ENCODE data around the gene DNAJB5. TPM values are rescaled to one million over a fixed set of nuclear protein-coding genes. Genes with fewer than 3 reads are reported as not detected.
"Not testable (repeated sequence)": the region's sequence is repeated elsewhere in the genome, so short reads cannot be mapped to it uniquely, and the experiment has no call there.

DNAJB5 gene
- polyA plus RNA-seq, 1 of the 3 experiments (the other 2 are of a cell fraction): 3.3 TPM

DNA sequence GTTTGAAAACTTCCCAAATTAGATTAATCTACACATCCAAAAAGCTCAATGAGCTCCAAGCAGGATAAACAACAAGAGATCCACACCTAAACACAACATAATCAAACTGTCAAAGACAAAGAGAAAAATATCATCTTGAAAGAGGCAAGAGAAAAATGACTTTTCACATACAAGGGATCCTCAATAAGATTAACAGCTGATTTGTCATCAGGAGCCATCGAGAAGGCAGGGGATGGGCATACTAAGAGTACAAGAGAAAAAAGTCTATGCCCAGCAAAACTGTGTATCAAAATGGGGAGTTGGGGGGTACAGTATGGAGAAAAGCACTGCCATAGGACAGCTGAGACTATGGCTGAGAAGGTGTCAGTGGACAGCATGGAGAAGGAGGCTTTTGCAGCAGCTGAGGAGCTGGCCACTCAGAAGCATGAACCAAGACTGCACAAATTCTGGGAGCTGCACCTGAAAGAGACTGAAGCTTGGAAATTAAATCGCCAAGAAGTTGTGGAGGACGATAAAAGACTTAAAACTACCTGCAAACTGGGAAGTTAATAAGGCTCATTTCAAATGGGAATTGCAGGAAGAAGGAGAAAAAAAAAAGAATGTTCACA is 20.9 kb downstream of the DNAJB5 start:
- Histone ChIP-seq H3K9ac (no peak overlapping the region), H3K4me3 (ENCODE audit: low read depth in 2 of 2, low read length in 1 of 2) (no peak overlapping the region), H4K20me1 (ENCODE audit: insufficient read depth) (no peaks in the 10 kb centered on the region), H2AFZ (ENCODE audit: low read depth) (no peak overlapping the region), H3F3A (replicated peaks; ENCODE audit: insufficient read depth) (peaks cover 4% of the 10 kb centered on the region), H3K4me2 (no peak overlapping the region), H3K79me2 (ENCODE audit: insufficient read depth) (no peaks in the 10 kb centered on the region), H3K9me2 (no peaks in the 10 kb centered on the region), H3K9me3 (peaks cover 9% of the 10 kb centered on the region; the same call in 1 of the 2 replicates), H3K4me1 (ENCODE audit: control insufficient read depth in 1 of 2, insufficient read depth in 2 of 2, low read depth in 1 of 2, low read length in 1 of 2) (no peaks in the 10 kb centered on the region), H3K27me3 (ENCODE audit: insufficient read depth) (no peaks in the 10 kb centered on the region), H3K27ac (ENCODE audit: low read depth in 2 of 2, low read length in 1 of 2) (no peak overlapping the region), H3K36me3 (replicated peaks in 1 of 2; ENCODE audit: control insufficient read depth in 1 of 2, insufficient read depth in 2 of 2, low read length in 1 of 2) (peaks cover 0 to 41% of the 10 kb centered on the region in 2 experiments)
- WGBS (ENCODE audit: low lambda C conversion rate): 38% methylated on average over 3 of the region's 3 CpGs
- DNase-seq: no peak
- POLR2A ChIA-PET: no interaction called here
- CTCF ChIA-PET: interaction anchor here (0.9 to 2.0 kb wide), 2 partner anchors 16 to 111 kb away, joined by 3 to 7 read pairs; no protein-coding TSS in a partner anchor
- TF ChIP-seq TAF1 (IDR thresholded peaks at IDR 0.05; ENCODE audit: borderline replicate concordance, low read depth, low read length) (no peak), FOSL2 (IDR thresholded peaks at IDR 0.05; ENCODE audit: borderline replicate concordance, low read depth) (no peak), FOXJ3 (CRISPR knock-in tag; IDR thresholded peaks at IDR 0.05) (no peak), FOXM1 (IDR thresholded peaks at IDR 0.05; ENCODE audit: low read depth) (no peak), RFX5 (IDR thresholded peaks at IDR 0.05; ENCODE audit: low read length) (no peak), RAD21 (IDR thresholded peaks at IDR 0.05; ENCODE audit: low read length) (no peak), NFIC (IDR thresholded peaks at IDR 0.05; ENCODE audit: borderline replicate concordance) (no peak), SIN3A (IDR thresholded peaks at IDR 0.05; ENCODE audit: borderline replicate concordance, low read depth, low read length) (no peak), JUND (IDR thresholded peaks at IDR 0.05) (no peak)
- TF ChIP-seq, protein P1, sequence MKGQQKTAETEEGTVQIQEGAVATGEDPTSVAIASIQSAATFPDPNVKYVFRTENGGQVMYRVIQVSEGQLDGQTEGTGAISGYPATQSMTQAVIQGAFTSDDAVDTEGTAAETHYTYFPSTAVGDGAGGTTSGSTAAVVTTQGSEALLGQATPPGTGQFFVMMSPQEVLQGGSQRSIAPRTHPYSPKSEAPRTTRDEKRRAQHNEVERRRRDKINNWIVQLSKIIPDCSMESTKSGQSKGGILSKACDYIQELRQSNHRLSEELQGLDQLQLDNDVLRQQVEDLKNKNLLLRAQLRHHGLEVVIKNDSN (IDR thresholded peaks at IDR 0.05; ENCODE audit: borderline replicate concordance, low read depth): no peak

DNA sequence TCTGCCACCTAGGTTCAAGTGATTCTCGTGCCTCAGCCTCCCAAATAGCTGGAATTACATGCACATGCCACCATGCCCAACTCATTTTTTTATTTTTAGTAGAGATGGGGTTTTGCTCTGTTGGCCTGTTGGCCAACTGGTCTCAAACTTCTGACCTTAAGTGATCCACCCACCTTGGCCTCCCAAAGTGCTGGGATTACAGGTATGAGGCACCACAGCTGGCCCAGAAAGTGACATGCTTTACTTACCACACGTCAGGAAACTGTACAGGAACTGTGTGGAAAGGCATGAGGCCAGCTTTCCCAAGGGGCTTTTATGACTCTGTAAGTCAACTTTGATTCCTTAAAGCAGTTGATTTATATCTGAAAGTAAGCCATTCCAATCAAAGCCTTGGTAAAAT is 25.0 kb downstream of the DNAJB5 start:
- TF ChIP-seq MAX (IDR thresholded peaks at IDR 0.05; ENCODE audit: low read depth) (no peak), POLR2AphosphoS5 (IDR thresholded peaks at IDR 0.05; ENCODE audit: low read depth, low read length) (no peak), EZH2phosphoT487 (IDR thresholded peaks at IDR 0.05; ENCODE audit: borderline replicate concordance, low read depth) (no peak), NFIC (IDR thresholded peaks at IDR 0.05; ENCODE audit: borderline replicate concordance) (no peak)
- Histone ChIP-seq H3K36me3 (replicated peaks in 1 of 2; ENCODE audit: control insufficient read depth in 1 of 2, insufficient read depth in 2 of 2, low read length in 1 of 2) (peaks cover 0 to 57% of the 10 kb centered on the region in 2 experiments), H3K4me1 (ENCODE audit: control insufficient read depth in 1 of 2, insufficient read depth in 2 of 2, low read depth in 1 of 2, low read length in 1 of 2) (no peaks in the 10 kb centered on the region), H3K9me2 (no peaks in the 10 kb centered on the region), H3K9me3 (peaks cover 17% of the 10 kb centered on the region; the same call in 1 of the 2 replicates), H3F3A (replicated peaks; ENCODE audit: insufficient read depth) (peaks cover 4% of the 10 kb centered on the region), H3K79me2 (ENCODE audit: insufficient read depth) (no peaks in the 10 kb centered on the region), H3K4me2 (no peak overlapping the region), H3K27ac (ENCODE audit: low read depth in 2 of 2, low read length in 1 of 2) (no peak overlapping the region), H3K4me3 (ENCODE audit: low read depth in 2 of 2, low read length in 1 of 2) (no peak overlapping the region), H3K27me3 (ENCODE audit: insufficient read depth) (no peaks in the 10 kb centered on the region), H2AFZ (ENCODE audit: low read depth) (no peak overlapping the region), H4K20me1 (ENCODE audit: insufficient read depth) (no peaks in the 10 kb centered on the region), H3K9ac (no peak overlapping the region)
- 48% methylated on average over 2 of the region's 2 CpGs for WGBS (ENCODE audit: low lambda C conversion rate)
- ChIA-PET CTCF (interaction anchor here (0.9 kb wide), 1 partner anchor 12 kb away, joined by 3 read pairs; no protein-coding TSS in a partner anchor), POLR2A (no interaction called here)
- DNase-seq: no peak

DNA sequence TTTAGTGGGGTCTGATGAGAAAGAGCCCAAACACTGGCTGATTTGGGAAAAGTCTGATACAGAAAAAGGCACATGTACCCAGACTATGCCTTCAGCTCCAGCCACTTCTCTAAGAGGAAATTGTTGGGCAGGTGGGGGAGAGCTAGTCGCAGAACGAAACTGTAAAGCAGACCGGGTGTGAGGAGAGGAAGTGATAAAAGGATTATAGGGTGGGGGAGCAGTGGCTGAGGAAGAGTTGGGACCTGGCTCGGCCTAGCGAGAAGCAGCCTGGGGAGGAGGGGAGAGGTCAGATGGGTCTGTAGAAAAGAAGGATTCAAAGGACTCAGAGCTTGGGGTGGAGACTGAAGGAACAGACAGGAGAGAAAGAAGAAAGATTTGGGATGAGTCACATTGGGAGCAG is 33.9 kb downstream of the DNAJB5 start:
- 96% methylated on average over 5 of the region's 5 CpGs for WGBS (ENCODE audit: low lambda C conversion rate)
- H2AFZ ChIP-seq (ENCODE audit: low read depth); POLR2A ChIA-PET; H3K9me3 ChIP-seq; H4K20me1 ChIP-seq (ENCODE audit: insufficient read depth); H3K27me3 ChIP-seq (ENCODE audit: insufficient read depth); CTCF ChIA-PET; H3K9ac ChIP-seq; H3K27ac ChIP-seq (ENCODE audit: low read depth in 2 of 2, low read length in 1 of 2); H3K4me1 ChIP-seq (ENCODE audit: control insufficient read depth in 1 of 2, insufficient read depth in 2 of 2, low read depth in 1 of 2, low read length in 1 of 2); H3K4me3 ChIP-seq (ENCODE audit: low read depth in 2 of 2, low read length in 1 of 2); DNase-seq; H3K4me2 ChIP-seq; H3K9me2 ChIP-seq; H3F3A ChIP-seq (replicated peaks; ENCODE audit: insufficient read depth); H3K79me2 ChIP-seq (ENCODE audit: insufficient read depth): not testable (repeated sequence)
- H3K36me3 ChIP-seq (replicated peaks in 1 of 2; ENCODE audit: control insufficient read depth in 1 of 2, insufficient read depth in 2 of 2, low read length in 1 of 2): peaks cover 0 to 12% of the 10 kb centered on the region in 2 experiments
